CD4-positive, alpha-beta T cell treated with Interferon alpha-2 for 1 hour (primary cell): Measurements from ENCODE around the gene VEGFC.

Experiments used
- DNase-seq, 2 donors: peaks; one replicate each; pipeline ENCODE4 v3.0.0-alpha.2; 2020 to 2022

The VEGFC gene

DNA sequence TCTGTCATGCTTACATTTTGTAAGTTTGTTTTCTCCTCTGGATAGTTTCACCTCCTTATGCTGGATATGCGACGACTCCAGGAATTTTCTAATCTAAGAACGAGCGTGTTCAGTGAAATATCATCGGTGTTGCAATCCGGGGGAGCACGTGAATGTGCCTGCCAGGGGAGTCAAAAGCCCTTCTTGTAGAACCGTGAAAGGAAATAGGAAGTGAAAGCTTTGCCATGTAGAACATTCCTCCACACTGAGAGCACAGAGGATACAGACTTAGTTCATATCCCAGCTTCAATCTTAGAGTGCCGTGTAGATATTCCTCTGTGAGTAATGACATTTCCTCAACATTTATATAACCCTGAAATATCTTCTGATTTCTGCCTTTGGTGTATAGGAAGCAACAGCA is 121.2 kb downstream of the VEGFC start:
- no peak for DNase-seq

GRCh38 chr4:176668324-176668723 is 124.4 kb downstream of the VEGFC start:
- DNase-seq, result no peak

GRCh38 chr4:176664964-176665363 is 127.8 kb downstream of the VEGFC start:
- DNase-seq, result no peak

- DNase-seq, result no peak
Observed at GRCh38 chr4:176660561-176660960, 132.2 kb downstream of the VEGFC start.

DNA sequence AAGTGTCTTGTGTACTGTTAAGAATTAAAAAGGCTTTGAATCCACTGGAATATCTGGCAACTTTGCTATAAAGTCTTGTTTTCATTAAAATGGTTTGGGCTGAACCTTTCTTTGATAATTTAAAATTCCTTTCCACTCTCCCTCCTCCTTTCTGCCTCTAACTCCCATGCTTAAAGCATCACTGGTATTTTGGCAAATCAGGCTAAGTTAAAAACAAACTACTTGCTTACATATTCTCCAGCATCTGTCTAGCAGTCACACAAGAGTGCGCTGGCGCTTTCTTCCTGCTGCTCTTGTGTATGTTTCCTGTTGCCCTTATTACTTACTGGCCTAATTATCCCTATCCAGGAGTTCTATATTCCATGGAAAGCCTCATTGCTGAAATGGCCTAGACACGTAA is 136.6 kb downstream of the VEGFC start:
- no peak for DNase-seq

DNA sequence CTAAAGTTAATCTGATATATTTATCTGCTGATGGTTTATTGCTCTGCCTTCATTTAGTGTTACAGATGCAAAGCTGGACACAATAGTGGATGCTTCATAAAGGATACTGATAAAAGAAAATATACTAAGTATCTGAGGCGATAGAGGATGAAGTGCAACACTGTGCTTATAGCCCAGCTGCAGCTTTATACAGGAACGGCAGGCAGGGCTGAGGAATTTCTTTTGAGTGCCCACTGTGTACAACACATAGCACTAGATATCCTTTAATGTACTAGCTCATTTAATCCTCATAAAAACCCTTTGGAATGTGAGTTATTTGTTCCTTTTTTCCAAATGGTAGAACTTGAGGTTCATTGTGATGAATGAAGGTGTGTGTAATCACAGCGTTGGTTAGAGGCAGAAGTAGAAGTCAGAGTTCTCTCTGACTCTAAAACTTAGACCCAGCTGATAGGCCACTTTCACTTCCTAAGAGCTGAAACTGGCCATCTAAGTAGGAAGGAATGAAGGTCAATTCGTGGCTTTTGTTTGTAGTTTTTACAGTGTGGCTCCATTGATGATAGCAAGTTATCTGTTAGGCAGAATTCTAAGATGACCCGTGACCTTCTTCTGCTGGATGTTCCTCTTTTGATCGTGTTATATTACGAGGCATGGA is 138.0 kb downstream of the VEGFC start:
- DNase-seq, result no peak

DNA sequence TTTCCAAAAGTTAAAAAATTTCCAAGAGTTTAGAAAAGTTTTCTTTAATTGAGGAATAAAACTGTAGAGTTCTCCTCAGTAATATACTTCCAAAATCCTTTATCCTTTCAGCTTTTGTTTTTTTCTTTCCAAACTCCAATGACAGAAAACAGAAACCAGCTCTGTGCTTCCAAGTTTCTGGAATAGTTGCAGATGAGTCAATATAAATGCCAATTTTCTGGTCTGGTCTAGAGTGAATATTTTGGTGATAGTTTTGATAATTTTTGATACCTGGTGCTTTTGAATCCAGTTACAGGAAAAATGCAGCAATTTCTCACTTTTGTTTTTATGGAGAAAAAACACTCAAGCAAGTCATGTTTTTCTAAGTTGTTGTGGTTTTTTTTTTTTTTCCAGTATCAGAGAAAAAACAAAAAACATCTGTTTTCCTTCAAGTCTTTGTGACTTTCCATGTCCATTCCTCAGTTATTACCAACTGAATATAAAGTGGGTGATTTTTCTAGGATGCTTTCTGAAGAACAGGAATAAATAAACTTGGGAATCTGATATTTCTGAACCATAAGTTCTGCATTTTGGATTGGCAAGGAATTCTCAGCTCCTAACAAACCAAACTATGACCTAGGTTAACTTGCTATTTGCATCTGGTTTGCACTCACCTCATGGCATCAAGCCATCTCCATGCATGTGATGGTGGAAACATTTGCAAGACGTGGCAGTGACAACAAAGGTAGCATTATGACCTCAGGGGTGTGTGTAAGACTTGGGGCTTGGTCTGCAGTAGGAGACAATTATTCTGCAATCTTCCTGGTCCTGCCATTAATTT is 139.1 kb downstream of the VEGFC start:
- DNase-seq, result no peak

GRCh38 chr4:176646311-176646710 is 146.4 kb downstream of the VEGFC start:
- DNase-seq, result no peak

- no peak for DNase-seq
Observed at GRCh38 chr4:176645246-176645960, 147.3 kb downstream of the VEGFC start.

DNA sequence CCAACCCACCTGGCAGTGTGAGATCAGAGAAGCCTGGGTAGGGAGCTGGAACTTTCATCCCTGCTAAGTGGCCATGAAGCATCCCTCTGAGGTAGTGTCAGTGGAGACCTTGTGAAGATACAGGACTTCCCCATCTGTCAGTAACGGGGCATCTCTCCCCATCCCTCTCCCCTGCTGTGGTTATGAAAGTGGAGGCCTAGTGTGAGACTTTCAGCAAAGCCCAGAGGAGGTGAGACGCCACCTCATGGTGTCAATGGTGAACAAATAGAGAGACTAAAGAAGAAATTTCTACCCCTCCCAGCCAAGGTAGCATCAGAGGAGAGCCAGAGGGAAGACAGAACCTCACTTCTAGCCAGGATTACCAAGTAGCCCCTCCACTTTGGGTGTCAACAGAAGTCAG is 150.2 kb downstream of the VEGFC start:
- no peak for DNase-seq

GRCh38 chr4:176641237-176641636 is 151.5 kb downstream of the VEGFC start:
- no peak for DNase-seq

DNA sequence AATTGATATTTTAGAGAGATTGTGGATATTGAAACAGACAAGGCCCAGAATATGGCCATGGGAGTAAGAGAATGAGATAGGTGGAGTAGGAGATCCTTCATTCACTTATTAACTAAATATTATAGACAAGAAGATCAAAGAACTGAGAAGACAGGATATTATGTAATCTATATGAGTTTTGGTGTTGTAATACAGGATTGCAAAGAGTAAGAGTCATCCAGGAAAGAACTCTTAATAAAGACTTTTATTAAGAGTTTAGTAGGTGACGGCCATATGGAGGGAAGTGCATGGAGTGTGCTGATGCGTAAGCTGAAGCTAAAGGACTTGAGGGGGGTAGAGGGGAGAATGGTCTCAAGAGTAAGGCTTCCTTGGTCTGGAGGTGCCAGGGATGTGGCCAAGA is 153.7 kb downstream of the VEGFC start:
- no peak for DNase-seq

DNA sequence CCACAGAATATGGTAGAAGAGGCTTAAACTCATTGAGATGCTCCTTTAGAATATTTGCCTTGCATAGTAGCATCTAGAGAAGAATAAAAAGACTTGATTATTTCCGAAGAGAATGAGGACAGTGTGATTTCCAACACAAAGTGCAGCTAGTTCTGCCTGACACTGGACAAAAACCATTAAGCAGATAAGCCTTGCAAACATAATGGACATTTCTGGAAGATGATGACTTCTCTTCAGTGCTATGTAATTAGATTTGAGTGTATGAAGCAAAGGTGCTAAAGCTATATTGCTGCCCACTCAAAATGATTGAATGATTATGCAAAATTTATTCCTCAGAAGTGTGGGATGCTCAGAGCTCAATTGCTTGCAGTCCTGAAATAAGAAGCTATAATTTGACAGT is 156.4 kb downstream of the VEGFC start:
- DNase-seq, result no peak

GRCh38 chr4:176635372-176636261 is 157.1 kb downstream of the VEGFC start:
- no peak for DNase-seq
